Globus pallidus (tissue), 1 donor: ENCODE measurements around the gene ITPR2.
A peak's percentile ranks its signal among the peaks of the same experiment; 100 is the strongest.
"Not testable (repeated sequence)": the region's sequence is repeated elsewhere in the genome, so short reads cannot be mapped to it uniquely, and the experiment has no call there.

Experiments used
- DNase-seq: peaks from one replicate; pipeline ENCODE4 v3.0.0-alpha.2; 2015; ENCODE audit warnings: low spot score

Gene ITPR2

GRCh38 chr12:26622601-26623000 lies 210.4 kb downstream of the ITPR2 start:
- no peak for DNase-seq

GRCh38 chr12:26621932-26622331 lies 211.1 kb downstream of the ITPR2 start:
- no peak for DNase-seq

- DNase-seq: no peak
Observed at GRCh38 chr12:26620907-26621306, 212.1 kb downstream of the ITPR2 start.

GRCh38 chr12:26617513-26617912 lies 215.5 kb downstream of the ITPR2 start:
- DNase-seq: no peak

- peak; percentile 76 for DNase-seq
Observed at GRCh38 chr12:26614011-26614616, 218.9 kb downstream of the ITPR2 start.

- DNase-seq: peak; percentile 94
Observed at GRCh38 chr12:26612203-26612602, 220.8 kb downstream of the ITPR2 start.

GRCh38 chr12:26611598-26611997 lies 221.4 kb downstream of the ITPR2 start:
- DNase-seq: peak; percentile 49

GRCh38 chr12:26610774-26611173 lies 222.2 kb downstream of the ITPR2 start:
- DNase-seq: no peak

- DNase-seq: no peak
Observed at GRCh38 chr12:26609986-26610385, 223.0 kb downstream of the ITPR2 start.

- no peak for DNase-seq
Observed at GRCh38 chr12:26608706-26609105, 224.3 kb downstream of the ITPR2 start.

GRCh38 chr12:26608273-26608672 lies 224.7 kb downstream of the ITPR2 start:
- no peak for DNase-seq

- DNase-seq: no peak
Observed at GRCh38 chr12:26606911-26607310, 226.1 kb downstream of the ITPR2 start.

GRCh38 chr12:26604813-26605212 lies 228.2 kb downstream of the ITPR2 start:
- DNase-seq: not testable (repeated sequence)

GRCh38 chr12:26599096-26599695 lies 233.8 kb downstream of the ITPR2 start:
- no peak for DNase-seq

- no peak for DNase-seq
Observed at GRCh38 chr12:26595806-26596205, 237.2 kb downstream of the ITPR2 start.

- no peak for DNase-seq
Observed at GRCh38 chr12:26580619-26581018, 252.4 kb downstream of the ITPR2 start.

GRCh38 chr12:26576266-26576665 lies 256.7 kb downstream of the ITPR2 start:
- no peak for DNase-seq

GRCh38 chr12:26573225-26573909 lies 259.6 kb downstream of the ITPR2 start:
- DNase-seq: no peak

GRCh38 chr12:26572137-26572536 lies 260.9 kb downstream of the ITPR2 start:
- peak; percentile 3 for DNase-seq

GRCh38 chr12:26571560-26571959 lies 261.4 kb downstream of the ITPR2 start:
- DNase-seq: no peak

- DNase-seq: no peak
Observed at GRCh38 chr12:26567126-26567525, 265.9 kb downstream of the ITPR2 start.

- peak; percentile 13 for DNase-seq
Observed at GRCh38 chr12:26566675-26567074, 266.3 kb downstream of the ITPR2 start.

- DNase-seq: no peak
Observed at GRCh38 chr12:26566186-26566585, 266.8 kb downstream of the ITPR2 start.
